ENCODE data around the gene CXCL1. TPM values are rescaled to one million over a fixed set of nuclear protein-coding genes. Genes with fewer than 3 reads are reported as not detected.

CXCL1 gene
- 1.9 TPM for total RNA-seq

DNA sequence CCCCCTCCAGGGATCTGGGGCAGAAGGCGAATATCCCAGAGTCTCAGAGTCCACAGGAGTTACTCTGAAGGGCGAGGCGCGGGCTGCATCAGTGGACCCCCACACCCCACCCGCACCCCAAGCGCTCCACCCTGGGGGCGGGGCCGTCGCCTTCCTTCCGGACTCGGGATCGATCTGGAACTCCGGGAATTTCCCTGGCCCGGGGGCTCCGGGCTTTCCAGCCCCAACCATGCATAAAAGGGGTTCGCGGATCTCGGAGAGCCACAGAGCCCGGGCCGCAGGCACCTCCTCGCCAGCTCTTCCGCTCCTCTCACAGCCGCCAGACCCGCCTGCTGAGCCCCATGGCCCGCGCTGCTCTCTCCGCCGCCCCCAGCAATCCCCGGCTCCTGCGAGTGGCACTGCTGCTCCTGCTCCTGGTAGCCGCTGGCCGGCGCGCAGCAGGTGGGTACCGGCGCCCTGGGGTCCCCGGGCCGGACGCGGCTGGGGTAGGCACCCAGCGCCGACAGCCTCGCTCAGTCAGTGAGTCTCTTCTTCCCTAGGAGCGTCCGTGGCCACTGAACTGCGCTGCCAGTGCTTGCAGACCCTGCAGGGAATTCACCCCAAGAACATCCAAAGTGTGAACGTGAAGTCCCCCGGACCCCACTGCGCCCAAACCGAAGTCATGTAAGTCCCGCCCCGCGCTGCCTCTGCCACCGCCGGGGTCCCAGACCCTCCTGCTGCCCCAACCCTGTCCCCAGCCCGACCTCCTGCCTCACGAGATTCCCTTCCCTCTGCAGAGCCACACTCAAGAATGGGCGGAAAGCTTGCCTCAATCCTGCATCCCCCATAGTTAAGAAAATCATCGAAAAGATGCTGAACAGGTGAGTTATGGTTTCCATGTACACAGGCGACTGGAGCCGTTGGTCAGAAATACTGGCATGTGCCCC is at the start of gene CXCL1:
Gene CXCL1 (plus strand): TSS at position 264 of the 926 bp plus-strand sequence. CDS start 78 bp downstream, at position 342.
- DNase-seq, result no peak

DNA sequence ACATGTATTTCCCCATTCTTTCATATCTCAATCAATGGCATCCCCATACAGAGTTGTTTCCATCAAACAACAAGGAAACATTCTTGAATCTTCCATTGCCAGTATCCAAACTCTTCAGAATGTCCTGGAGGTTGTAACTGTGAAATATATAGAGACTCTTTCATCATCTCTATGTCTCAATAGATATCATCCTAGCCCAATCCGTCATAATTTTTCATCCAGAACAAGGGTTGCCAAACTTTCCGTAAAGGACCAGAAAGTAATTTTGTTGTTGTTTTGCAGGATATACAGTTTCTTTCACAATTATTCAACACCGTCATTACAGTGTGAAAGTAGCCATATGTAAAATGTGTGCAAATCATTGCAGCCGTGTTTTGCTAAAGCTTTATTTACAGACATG is 47.9 kb upstream of the CXCL1 start:
- DNase-seq, result no peak

DNA sequence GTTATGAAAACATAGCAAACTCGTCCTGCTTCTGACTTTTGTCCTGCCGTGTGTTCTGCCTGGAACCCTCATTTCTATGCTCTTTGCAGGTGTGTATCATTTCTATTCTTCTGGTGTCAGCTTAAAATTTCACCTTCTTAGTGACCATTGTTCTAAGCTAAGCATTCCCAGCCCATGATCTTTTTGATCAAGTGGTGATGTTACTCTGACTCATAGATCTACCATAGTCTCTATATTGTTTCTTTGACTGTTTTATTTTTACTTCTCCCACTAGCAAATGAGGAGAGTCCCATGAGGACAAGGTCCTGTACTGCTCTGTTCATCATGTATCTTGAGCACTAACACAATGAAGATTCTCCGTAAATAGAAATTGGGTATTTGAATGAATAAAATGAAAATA is 46.8 kb upstream of the CXCL1 start:
- no peak for DNase-seq

DNA sequence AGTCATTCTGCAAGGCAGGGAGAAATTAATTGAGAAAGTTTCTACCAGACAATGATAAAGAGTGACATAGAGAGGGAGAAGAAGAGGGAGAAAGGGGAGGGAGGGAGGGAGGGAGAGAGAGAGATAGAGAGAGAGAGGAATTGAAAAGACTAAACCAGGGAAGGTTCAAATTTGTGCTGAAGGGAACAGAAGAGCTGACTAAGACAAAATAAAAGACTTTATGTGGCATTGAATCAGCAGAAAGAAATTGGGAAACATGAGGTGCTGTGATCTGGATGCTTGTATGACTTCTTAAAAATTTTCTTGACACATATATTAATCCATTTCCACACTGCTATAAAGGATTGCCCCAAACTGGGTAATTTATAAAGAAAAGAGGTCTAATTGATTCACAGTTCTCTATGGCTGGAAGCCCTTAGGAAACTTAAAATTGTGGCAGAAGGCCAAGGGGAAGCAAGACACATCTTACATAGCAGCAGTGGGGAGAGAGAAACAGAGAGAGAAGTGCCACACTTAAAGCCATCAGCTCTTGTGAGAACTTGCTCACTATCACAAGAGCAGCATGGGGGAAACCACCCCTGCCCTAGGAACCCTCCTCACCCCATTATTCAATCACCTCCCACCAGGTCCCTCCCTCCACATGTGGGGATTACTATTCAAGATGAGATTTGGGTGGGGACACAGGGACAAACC is 46.2 kb upstream of the CXCL1 start:
- DNase-seq, result no peak

DNA sequence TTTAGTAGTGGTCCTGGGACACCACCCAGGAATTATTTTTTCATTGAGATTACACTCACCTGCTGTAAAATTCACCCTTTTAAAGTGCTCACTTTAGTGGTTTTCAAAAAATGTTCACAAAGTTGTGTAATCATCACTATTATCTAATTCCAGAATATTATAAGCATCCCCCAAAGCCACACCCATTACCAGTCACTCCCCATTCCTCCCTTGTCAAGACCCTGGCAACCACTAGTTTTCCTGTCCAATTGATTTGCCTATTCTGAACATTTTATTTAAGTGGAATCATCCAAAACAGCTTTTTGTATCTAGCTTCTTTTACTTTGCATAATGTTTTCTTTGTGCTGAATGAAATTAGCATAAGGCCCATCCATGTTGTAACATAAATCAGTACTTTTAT is 45.4 kb upstream of the CXCL1 start:
- no peak for DNase-seq

DNA sequence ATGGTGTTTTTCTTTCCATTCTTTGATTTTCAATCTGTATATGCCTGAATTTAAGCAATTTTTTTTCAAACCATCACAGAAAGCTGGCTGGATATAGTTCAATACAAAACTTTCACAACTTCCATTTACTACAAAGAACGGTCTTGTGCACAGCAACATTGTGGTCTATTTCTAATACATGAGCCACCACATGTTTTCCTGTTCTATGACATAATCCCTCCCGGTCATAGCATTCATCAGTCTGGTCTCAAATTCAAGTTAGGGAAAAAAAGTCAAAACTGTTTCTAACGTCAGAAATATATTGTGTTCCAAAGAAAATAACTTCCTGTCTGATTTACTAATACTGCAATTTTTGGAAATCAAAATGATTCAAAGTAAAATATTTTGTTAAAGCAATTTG is 40.2 kb upstream of the CXCL1 start:
- DNase-seq, result no peak

DNA sequence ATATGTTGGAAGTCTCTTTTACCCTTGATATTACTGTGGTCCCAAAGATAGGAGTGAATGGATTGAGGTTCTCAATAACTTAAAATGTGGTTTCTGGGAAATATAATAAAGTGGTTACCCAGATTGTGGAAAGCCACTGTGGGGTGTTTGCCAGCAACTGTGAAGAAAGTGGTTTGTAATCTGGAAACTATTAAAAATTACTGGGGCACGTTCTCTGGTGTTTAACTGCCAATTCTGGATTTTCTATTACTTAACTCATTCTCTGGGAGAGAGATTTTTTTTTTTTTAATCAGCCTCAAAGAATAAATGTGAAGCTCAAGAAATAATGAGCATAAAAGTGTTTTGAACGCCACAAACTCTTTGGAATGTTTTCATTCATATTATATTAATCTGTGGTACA is 37.6 kb upstream of the CXCL1 start:
- DNase-seq, result no peak

DNA sequence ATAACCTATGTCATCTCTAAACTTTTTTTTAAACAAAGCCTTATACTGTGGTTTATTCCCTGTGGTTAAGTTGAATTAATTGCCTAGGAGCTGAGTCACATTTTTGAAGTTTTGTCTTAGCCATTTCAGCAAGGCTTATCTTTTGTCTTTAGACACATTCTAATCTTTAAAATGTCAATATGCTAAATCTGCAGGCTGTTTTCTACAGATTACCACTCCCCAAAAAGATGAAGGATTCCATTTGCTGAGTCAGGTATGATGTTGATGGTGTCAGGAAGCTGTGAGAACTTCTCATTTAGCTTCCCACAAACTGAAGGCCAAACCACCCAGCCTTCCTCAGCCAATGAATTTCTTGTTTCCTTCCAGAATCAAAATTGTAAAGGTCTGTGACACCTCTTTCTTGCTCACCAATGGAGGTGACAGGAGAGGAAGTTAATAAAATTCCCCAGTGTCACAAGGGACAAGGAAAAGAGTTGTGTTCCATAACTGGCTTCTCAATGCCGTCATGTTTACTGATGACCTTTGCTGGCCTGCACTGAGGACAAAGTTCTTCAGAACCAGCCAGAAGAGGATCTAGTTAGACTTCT is 36.4 kb upstream of the CXCL1 start:
- DNase-seq, result no peak

DNA sequence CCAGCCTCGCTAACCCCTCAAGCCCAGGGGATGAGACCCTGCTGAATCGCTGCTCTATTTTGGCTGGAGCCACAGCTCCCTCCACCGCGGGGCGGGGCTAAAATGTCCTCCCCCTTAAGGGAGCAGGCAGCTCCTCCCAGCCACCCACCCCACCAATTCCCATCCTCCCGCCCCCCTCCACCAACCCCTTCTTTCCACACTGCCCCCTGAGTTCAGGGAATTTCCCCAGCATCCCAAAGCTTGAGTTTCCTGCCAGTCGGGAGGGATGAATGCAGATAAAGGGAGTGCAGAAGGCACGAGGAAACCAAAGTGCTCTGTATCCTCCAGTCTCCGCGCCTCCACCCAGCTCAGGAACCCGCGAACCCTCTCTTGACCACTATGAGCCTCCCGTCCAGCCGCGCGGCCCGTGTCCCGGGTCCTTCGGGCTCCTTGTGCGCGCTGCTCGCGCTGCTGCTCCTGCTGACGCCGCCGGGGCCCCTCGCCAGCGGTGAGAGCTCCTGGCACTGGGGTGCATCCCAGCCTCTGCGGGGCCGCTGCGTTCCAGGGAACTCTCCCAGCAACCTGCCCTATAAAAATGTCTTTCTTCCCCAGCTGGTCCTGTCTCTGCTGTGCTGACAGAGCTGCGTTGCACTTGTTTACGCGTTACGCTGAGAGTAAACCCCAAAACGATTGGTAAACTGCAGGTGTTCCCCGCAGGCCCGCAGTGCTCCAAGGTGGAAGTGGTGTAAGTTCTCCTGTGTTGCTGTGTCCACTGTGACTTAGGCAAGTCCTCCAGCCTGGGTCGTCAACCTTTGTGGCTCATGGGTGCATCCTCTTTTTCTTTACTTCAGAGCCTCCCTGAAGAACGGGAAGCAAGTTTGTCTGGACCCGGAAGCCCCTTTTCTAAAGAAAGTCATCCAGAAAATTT is 32.6 kb upstream of the CXCL1 start, which contains the start of gene CXCL6:
Gene CXCL6 (plus strand): TSS at position 306 of the 907 bp plus-strand sequence. CDS start 73 bp downstream, at position 379.
- no peak for DNase-seq

DNA sequence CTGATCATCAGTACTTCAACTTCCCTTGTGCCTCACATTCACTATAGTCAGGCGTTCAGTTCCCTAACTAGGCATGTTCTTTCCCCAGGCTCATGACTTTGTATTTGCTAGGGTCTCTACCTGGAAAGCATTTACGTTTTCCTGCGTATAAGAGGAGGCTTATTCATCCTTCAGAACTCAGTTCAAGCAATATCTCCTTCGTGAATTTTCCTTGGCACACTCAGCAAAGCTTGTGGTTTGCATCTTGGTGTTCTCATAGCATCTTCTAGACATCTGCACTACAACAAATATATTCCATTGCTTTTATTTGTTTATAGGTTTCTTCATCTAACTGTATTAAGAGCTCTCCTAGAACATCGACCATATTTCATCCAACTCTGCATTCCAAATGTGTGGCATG is 30.1 kb upstream of the CXCL1 start:
- no peak for DNase-seq

DNA sequence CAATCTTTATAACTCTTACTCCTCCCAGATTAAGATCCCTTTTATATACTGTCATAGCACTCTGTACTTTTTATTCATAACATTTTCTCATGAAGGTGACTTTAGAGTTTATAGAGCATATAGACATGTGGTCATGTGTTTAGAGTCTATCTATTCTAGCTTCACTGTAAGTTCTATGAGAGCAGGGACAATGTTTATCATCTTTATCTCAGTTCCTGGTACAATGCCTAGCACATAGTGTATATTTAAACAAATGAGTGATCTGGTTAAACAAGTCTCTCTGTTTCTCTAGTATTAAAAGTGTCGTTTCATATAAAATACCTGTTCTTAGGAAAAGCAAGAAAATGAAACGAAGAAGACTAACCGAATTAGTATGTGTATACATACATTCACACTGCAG is 29.5 kb upstream of the CXCL1 start:
- DNase-seq, result no peak

DNA sequence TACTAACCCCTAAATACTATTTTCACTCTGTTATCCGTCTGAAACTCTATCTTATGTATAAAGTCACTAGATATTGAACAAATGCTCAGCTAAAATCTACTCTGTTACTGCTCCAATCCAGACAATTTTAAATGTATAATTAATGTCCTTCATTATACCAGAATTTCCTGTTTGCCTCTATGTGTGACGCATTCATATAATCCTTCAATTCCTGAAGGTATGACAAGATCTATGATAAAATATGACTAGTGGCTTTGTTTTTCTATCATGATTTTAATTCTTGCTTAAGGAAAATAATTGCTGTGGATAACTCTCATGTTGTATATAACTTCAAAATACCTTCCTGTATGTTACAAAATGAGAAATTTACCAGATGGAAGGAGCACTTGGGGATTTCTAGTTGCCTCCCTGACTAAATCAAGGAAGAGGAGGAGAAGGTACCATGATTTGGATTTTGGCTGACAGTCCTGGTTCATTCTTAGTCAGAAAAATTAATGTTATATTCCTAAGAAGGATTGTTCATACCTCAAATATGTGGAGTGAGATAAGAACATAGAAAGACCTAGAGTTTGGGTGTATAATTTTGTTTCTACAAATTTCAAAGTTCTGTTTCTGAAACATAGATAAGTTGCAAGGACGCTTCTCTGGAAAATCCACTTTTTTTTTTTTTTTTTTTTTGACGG is 27.8 kb upstream of the CXCL1 start:
- no peak for DNase-seq

DNA sequence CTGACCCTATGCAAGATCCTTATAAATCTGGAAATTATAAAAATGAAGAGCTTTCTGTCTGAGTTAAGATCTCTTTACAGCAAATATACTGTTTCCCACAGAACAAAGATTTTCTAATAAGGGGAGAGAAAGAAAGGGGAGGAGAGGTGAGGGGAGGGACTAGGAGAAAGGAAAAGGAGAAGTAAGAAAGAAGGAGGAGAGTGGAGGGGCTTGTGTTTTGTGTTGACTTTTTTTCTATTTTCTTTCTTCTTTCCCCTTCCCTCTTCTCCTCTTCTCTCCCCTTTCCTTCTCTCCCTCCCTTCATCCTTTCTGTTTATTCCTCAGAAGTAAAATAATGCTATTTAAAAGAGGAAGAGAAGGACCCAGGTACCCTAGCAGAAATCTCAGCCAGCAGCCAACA is 26.5 kb upstream of the CXCL1 start:
- no peak for DNase-seq

DNA sequence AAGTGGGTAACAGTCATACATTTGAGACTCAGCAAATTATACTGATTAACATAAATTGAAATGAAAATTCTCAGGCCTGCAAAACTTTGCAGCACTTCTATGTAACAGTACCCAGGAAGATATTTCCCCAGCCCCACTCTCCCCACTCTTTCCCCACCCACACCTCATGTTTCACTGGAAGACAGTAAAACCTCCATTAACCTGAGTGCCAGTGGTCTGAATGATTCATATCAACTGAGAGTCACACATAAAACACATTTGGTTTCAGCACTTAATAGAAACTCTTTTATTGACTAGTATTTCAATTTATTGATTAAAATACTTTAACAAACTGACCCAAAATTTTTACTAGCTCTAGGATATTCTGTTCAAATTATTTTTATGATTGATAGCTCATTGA is 25.8 kb upstream of the CXCL1 start:
- DNase-seq, result no peak

DNA sequence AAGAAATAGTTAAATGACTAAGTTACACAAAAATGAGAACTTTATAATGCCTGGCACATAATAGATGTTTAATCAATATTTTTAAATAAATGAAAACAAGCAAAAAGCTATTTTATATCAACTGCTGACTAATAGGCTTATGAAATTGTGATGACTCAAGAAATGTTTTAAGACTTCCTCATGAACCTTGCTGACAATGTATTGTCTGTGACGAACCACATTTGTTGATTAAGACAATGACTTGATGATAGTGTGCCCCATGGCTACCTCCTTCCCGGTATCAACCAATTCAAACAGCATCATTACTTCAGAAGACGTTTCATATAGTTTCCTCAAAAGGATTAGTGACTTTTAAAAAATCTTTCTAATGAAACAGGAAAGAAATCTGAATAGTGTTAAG is 24.8 kb upstream of the CXCL1 start:
- no peak for DNase-seq

DNA sequence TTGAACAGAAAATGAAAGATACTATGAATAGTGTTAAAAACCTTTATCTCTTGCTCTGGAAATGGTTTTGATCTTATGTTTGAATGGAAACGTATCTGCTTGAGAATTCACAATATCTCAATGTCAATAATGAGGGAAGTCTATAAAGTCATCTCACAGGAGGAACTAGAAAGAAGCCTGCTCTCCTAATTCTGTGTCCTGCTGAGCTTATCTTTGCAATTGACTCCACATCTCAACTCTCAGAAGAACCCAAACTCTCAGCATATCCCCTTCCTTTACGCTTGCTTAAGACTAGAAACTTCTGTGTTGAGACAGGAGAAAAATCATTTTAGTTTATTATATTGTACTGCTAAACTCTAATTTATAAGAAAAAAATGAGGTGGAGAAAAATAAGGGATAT is 24.4 kb upstream of the CXCL1 start:
- DNase-seq, result no peak

DNA sequence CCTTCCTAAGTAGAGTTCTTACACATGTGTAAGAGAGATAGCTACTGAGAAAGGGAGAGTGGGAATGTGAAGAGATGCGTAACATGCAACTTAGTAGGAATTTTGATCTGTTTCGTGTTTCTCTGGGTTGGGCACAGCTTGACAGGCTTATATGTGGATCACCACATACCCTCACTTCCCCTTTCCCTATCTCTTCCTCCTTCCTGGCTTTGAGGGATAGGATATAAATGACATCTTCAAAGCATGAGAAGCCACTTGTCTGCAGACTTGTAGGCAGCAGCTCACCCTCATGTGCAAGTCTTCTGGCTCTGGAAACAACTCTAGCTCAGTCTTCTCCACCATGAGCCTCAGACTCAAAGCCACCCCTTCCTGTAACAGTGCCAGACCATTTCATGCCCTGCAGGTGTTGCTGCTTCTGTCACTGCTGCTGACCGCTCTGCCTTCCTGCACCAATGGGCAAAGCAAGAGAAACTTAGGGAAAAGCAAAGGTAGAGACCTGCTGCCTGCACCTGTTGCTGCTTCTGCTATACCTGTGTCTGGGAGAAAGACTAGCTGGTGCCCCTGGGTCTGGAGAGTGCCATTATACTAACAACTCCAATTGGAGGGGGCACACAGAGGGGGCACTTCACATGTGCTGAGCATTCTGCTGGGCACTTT is 21.5 kb upstream of the CXCL1 start:
- DNase-seq, result no peak

DNA sequence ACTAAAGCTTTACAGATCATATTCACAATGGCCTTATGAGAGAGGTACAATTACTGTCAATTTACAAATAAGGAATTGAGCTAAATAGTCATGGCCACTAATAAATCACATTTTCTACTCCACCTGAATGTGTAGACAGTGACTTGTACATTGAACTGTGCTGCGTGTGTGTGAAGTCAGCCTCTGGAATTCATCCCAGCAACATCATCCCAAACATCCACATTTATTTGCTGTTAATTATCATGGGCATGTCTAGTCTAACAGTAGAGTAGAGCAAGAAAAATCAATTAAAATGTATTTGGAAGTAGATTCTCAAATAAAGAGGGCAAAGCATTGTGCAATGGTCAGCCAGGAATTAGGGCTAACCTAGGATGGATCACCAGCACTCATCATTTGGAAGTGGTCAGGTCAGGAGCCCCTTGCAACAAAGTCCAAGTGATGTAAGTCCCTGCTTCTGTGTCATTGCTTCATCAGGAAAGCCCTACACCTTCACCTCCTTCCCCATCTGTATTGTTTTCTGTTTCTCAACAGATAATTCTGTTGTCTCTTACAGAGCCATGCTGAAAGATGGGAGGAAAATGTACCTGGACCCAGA is 20.9 kb upstream of the CXCL1 start:
- DNase-seq, result no peak

DNA sequence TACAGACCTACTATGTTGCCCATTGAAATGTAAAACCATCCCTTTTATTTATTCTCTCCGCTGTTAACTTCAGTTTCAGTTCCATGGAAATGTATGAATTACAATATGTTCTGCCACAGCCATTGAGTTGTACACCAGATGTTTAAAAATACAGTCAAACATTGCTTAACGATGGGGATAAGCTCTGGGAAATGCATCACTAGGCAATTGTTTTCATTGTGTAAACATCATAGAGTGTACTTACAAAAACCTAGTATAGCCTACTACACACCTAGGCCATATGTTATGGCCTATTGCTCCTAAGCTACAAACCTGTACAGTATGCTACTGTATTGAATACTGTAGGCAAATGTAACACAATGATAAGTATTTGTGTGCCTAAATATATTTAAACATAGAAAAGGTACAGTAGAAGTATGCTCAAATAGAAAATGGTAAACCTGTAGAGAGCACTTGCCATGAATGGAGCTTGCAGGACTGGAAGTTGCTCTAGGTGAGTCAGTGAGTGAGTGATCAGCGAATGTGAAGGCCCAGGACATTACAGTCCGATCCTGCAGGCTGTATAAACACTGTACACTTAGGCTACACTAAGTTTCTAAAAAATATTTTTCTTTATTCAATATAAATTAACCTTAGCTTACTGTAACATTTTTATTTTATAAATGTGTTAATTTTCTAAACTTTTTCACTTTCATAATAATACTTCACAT is 18.8 kb upstream of the CXCL1 start:
- no peak for DNase-seq

DNA sequence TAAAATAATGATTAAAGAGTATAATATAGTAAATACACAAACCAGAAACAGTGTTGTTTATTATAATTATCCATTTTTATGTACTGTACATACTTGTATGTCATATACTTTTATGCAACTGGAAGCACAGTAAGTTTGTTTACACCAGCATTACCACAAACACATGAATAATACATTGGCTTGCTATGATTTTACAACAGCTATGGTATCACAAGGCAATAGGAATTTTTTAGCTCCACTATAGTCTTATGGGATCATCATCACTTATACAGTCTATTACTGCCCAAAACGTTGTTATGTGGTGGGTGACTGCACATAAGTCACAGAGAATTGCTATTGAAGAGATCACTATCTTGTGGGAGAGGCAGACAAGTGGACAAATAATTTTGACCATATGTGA is 17.9 kb upstream of the CXCL1 start:
- DNase-seq, result no peak

Data from skin of body (tissue), 2 donors.